Stimulated activated naive CD8-positive, alpha-beta T cell treated with anti-CD3 and anti-CD28 coated beads, Interleukin-15, amount 100 ng/mL, for 72 hours (primary cell): ENCODE results near the gene MAGI2.
"Not testable (repeated sequence)": the region's sequence is repeated elsewhere in the genome, so short reads cannot be mapped to it uniquely, and the experiment has no call there.

ENCODE experiments used
- ATAC-seq: fragments of 150-1000 bp; cut with Tn5 transposase; 2 replicates; pipeline ENCODE4 v1.10.0; 2021; ENCODE audit warnings: mild to moderate bottlenecking, moderate library complexity
- DNase-seq, 2 donors: peaks; one replicate each; pipeline ENCODE4 v3.0.0; 2021 to 2022
- H3K27ac Mint-ChIP-seq, 2 donors: one replicate each; pipeline ENCODE4 v1.8.0; 2022; ENCODE audit warnings: mild to moderate bottlenecking in 2 of 2, mixed read lengths in 2 of 2, moderate library complexity in 2 of 2
- H3K27me3 Mint-ChIP-seq: one replicate; pipeline ENCODE4 v1.8.0; 2022; ENCODE audit warnings: mixed read lengths
- H3K4me1 Mint-ChIP-seq: one replicate; pipeline ENCODE4 v1.8.0; 2022; ENCODE audit warnings: mild to moderate bottlenecking, mixed read lengths
- H3K4me3 Mint-ChIP-seq, 2 donors: one replicate each; pipeline ENCODE4 v1.8.0; 2022; ENCODE audit warnings: mild to moderate bottlenecking in 2 of 2, mixed read lengths in 2 of 2, moderate library complexity in 1 of 2
- H3K9me3 Mint-ChIP-seq, 2 donors: one replicate each; pipeline ENCODE4 v1.8.0; 2022; ENCODE audit warnings: mixed read lengths in 2 of 2

Gene MAGI2

GRCh38 chr7:78306634-78307033, 1146.8 kb downstream of the MAGI2 start:
- DNase-seq (no peak), ATAC-seq (no peak)
- no peak overlapping the region for H3K4me3 Mint-ChIP-seq
- H3K27ac Mint-ChIP-seq: no peak overlapping the region
- no peaks in the 10 kb centered on the region for H3K4me1 Mint-ChIP-seq
- H3K27me3 Mint-ChIP-seq: no peaks in the 10 kb centered on the region
- no peaks in the 10 kb centered on the region for H3K9me3 Mint-ChIP-seq

- no peaks in the 10 kb centered on the region for H3K27me3 Mint-ChIP-seq
- ATAC-seq (no peak), DNase-seq (no peak)
- no peak overlapping the region for H3K4me3 Mint-ChIP-seq
- no peaks in the 10 kb centered on the region for H3K4me1 Mint-ChIP-seq
- H3K9me3 Mint-ChIP-seq: no peaks in the 10 kb centered on the region
- no peak overlapping the region for H3K27ac Mint-ChIP-seq
These were observed 1152.1 kb downstream of the MAGI2 start for GRCh38 chr7:78301407-78301806.

GRCh38 chr7:78299088-78299487, 1154.4 kb downstream of the MAGI2 start:
- Mint-ChIP-seq H3K4me3 (no peak overlapping the region), H3K9me3 (no peaks in the 10 kb centered on the region), H3K27ac (no peak overlapping the region), H3K27me3 (no peaks in the 10 kb centered on the region), H3K4me1 (no peaks in the 10 kb centered on the region)
- ATAC-seq (no peak), DNase-seq (no peak)

DNA sequence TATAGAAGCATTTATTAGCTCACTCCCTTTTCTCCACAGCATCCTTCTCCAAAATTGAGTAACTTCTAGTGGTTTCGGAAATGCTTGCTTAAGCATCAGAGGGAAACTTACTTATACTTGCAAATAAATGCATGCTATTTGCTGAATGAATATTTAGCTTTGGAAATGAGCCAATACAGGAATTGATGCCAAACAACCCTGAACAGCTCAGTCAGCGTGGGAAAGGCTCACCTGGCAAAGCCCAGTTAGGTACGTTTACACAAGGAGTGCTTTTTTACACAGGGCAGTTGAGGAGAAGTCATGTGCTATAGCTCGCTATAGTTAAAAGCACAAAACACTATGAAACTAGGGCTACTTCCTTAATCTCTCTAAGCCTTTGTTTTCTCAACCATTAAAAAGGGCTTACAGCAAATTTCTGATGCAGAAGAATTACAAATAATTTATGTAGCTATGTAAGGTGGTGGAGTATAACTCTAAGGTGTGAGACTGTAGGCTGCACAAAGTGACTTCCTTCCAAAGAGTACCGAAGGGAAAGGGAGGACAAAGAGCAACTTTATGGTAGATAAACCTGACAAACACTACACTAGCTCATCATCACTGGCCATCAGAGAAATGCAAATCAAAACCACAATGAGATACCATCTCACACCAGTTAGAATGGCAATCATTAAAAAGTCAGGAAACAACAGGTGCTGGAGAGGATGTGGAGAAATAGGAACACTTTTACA, 1156.7 kb downstream of the MAGI2 start:
- no peak for DNase-seq
- Mint-ChIP-seq H3K4me3 (no peak overlapping the region), H3K4me1 (no peaks in the 10 kb centered on the region), H3K27me3 (no peaks in the 10 kb centered on the region), H3K9me3 (no peaks in the 10 kb centered on the region), H3K27ac (no peak overlapping the region)
- no peak for ATAC-seq

DNA sequence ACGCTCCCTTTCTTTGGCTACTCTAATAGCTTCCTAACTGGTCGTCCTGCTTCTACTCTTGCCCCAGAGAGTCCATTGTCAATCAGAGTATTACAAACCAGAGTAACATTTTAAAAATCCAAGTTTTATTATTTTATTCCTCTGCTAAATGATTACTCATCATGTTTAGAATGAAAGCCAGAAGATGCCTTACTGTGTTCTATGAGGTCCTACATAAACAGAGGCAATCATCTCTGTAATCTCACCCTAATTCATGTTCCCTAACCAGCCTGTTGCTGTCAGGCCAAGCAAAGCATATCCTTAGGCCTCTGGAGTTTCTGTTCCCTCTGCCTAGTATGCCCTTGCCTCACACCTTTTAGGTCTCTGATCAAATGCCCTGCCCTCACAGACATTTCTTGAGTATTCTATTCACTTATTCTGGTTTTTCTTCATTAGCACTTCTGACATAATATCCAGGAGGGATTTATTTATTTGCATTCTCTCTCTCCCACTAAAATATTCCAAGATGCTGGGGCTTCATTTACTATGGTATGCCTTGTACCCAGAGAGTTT, 1157.3 kb downstream of the MAGI2 start:
- no peak for ATAC-seq
- no peaks in the 10 kb centered on the region for H3K27me3 Mint-ChIP-seq
- H3K27ac Mint-ChIP-seq: no peak overlapping the region
- H3K4me1 Mint-ChIP-seq: no peaks in the 10 kb centered on the region
- no peak for DNase-seq
- H3K9me3 Mint-ChIP-seq: no peaks in the 10 kb centered on the region
- no peak overlapping the region for H3K4me3 Mint-ChIP-seq

DNA sequence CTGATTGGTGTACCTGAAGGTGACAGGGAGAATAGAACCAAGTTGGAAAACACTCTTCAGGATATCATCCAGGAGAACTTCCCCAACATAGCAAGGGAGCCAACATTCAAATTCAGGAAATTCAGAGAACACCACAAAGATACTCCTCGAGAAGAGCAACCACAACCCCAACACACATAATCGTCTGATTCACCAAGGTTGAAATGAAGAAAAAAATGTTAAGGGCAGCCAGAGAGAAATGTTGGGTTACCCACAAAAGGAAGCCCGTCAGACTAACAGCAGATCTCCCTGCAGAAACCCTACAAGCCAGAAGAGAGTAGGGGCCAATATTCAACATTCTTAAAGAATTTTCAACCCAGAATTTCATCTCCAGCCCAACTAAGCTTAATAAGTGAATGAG, 1164.0 kb downstream of the MAGI2 start:
- not testable (repeated sequence) for H3K27me3 Mint-ChIP-seq, H3K4me1 Mint-ChIP-seq, H3K9me3 Mint-ChIP-seq, H3K4me3 Mint-ChIP-seq, H3K27ac Mint-ChIP-seq, ATAC-seq, DNase-seq

- H3K27ac Mint-ChIP-seq: no peak overlapping the region
- H3K4me1 Mint-ChIP-seq: no peaks in the 10 kb centered on the region
- H3K9me3 Mint-ChIP-seq: peaks cover 0 to 6% of the 10 kb centered on the region in 2 donors
- H3K27me3 Mint-ChIP-seq: peaks cover 10% of the 10 kb centered on the region
- no peak overlapping the region for H3K4me3 Mint-ChIP-seq
- ATAC-seq (no peak), DNase-seq (no peak)
These were observed 1168.5 kb downstream of the MAGI2 start for GRCh38 chr7:78284945-78285344.

- H3K4me1 Mint-ChIP-seq: no peaks in the 10 kb centered on the region
- ATAC-seq: no peak
- no peak for DNase-seq
- peaks cover 0 to 6% of the 10 kb centered on the region in 2 donors for H3K9me3 Mint-ChIP-seq
- no peak overlapping the region for H3K4me3 Mint-ChIP-seq
- no peaks in the 10 kb centered on the region for H3K27me3 Mint-ChIP-seq
- no peak overlapping the region for H3K27ac Mint-ChIP-seq
These were observed 1173.2 kb downstream of the MAGI2 start for GRCh38 chr7:78280276-78280675.

GRCh38 chr7:78279457-78279856, 1174.0 kb downstream of the MAGI2 start:
- ATAC-seq: no peak

GRCh38 chr7:78279032-78279431, 1174.4 kb downstream of the MAGI2 start:
- Mint-ChIP-seq H3K27me3 (no peaks in the 10 kb centered on the region), H3K4me1 (no peaks in the 10 kb centered on the region), H3K4me3 (no peak overlapping the region), H3K9me3 (peaks cover 0 to 6% of the 10 kb centered on the region in 2 donors), H3K27ac (no peak overlapping the region)
- DNase-seq (no peak), ATAC-seq (no peak)

More at GRCh38 chr7:78279457-78279856, 1174.0 kb downstream of the MAGI2 start:
- Mint-ChIP-seq H3K27me3 (no peaks in the 10 kb centered on the region), H3K9me3 (peaks cover 0 to 6% of the 10 kb centered on the region in 2 donors), H3K4me1 (no peaks in the 10 kb centered on the region), H3K4me3 (no peak overlapping the region), H3K27ac (no peak overlapping the region)
- DNase-seq: no peak

DNA sequence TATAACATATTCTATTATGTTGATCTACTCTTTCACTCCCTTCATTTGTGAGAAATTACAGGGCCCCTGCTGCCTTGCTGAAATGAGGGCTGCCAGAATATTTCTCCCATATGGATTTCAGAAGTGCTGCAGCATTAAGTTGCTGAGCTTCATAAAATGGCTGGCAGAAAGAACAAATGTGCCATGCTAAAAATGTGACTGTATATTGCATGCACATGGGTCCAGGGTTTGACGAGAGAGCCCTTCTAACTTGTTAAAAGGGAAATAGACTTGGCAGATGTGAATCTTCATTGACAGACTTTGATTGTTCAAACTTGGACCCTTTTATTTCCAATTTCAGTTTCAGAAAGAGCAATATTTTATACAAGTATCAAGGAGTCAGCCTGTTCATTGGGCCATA, 1186.3 kb downstream of the MAGI2 start:
- Mint-ChIP-seq H3K27ac (no peak overlapping the region), H3K9me3 (peaks cover 6 to 24% of the 10 kb centered on the region in 2 donors), H3K4me1 (no peaks in the 10 kb centered on the region), H3K4me3 (no peak overlapping the region), H3K27me3 (no peaks in the 10 kb centered on the region)
- DNase-seq: no peak
- ATAC-seq: no peak

- Mint-ChIP-seq H3K9me3 (peaks cover 0 to 7% of the 10 kb centered on the region in 2 donors), H3K27me3 (no peaks in the 10 kb centered on the region), H3K27ac (no peak overlapping the region), H3K4me3 (no peak overlapping the region), H3K4me1 (no peaks in the 10 kb centered on the region)
- DNase-seq (no peak), ATAC-seq (no peak)
These were observed 1188.0 kb downstream of the MAGI2 start for GRCh38 chr7:78265486-78265885.

- no peaks in the 10 kb centered on the region for H3K27me3 Mint-ChIP-seq
- no peak overlapping the region for H3K4me3 Mint-ChIP-seq
- H3K27ac Mint-ChIP-seq: no peak overlapping the region
- no peaks in the 10 kb centered on the region for H3K4me1 Mint-ChIP-seq
- no peak for ATAC-seq
- H3K9me3 Mint-ChIP-seq: peaks cover 0 to 3% of the 10 kb centered on the region in 2 donors
- DNase-seq: no peak
These were observed 1188.4 kb downstream of the MAGI2 start for GRCh38 chr7:78265071-78265470.

- ATAC-seq (no peak), DNase-seq (no peak)
- no peak overlapping the region for H3K27ac Mint-ChIP-seq
- H3K4me3 Mint-ChIP-seq: no peak overlapping the region
- no peaks in the 10 kb centered on the region for H3K9me3 Mint-ChIP-seq
- no peaks in the 10 kb centered on the region for H3K4me1 Mint-ChIP-seq
- H3K27me3 Mint-ChIP-seq: no peaks in the 10 kb centered on the region
These were observed 1189.4 kb downstream of the MAGI2 start for GRCh38 chr7:78264105-78264504.

- no peak for ATAC-seq
- Mint-ChIP-seq H3K27me3 (no peaks in the 10 kb centered on the region), H3K4me1 (no peaks in the 10 kb centered on the region), H3K9me3 (no peaks in the 10 kb centered on the region), H3K4me3 (no peak overlapping the region), H3K27ac (no peak overlapping the region)
- no peak for DNase-seq
These were observed 1191.7 kb downstream of the MAGI2 start for GRCh38 chr7:78261739-78262138.

DNA sequence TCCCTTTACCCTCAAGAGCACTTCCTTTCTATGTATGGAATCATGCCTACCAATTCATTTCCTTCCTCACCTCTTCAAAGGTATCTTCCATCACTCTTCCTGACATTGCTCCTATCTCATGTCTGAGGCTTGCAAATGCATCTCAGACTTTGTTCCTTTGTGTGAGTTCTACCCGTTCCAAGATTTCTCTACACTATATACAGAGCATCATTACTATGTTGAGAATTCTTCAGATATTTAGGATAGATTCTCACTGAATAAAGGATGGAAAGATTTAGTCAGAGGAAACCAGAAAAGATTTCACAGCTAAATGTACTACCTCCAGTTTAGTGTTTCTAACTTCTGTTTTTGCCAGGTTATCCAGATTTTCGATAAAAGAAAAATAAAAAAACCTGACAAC, 1192.2 kb downstream of the MAGI2 start:
- DNase-seq (no peak), ATAC-seq (no peak)
- Mint-ChIP-seq H3K27me3 (no peaks in the 10 kb centered on the region), H3K9me3 (no peaks in the 10 kb centered on the region), H3K4me3 (no peak overlapping the region), H3K27ac (no peak overlapping the region), H3K4me1 (no peaks in the 10 kb centered on the region)

GRCh38 chr7:78260826-78261225, 1192.6 kb downstream of the MAGI2 start:
- Mint-ChIP-seq H3K4me3 (no peak overlapping the region), H3K27ac (no peak overlapping the region), H3K4me1 (no peaks in the 10 kb centered on the region), H3K27me3 (no peaks in the 10 kb centered on the region), H3K9me3 (no peaks in the 10 kb centered on the region)
- ATAC-seq (no peak), DNase-seq (no peak)
